Measurements from ENCODE around the gene ZCCHC14.
A peak's percentile ranks its signal among the peaks of the same experiment; 100 is the strongest.

The ZCCHC14 gene

DNA sequence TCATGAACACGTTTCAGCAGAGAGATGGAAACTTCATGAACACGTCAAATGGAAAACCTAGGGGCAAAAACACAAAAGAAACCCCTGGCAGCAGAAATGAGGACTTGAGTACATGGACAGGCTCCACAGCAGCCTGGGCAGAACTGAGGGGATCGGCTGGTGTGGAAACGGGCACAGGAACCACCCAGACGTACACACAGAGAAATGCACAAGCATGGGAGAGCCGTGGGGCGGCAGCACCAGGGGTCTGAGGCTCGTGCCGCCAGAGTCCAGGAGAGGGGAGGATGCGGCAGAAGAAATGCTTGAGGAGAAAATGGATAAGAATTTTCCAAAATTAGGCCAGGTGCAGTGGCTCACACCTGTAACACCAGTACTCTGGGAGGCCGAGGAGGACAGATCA lies 70.7 kb downstream of the ZCCHC14 start:
- no peak for DNase-seq

- DNase-seq: no peak
Observed at GRCh38 chr16:87421003-87421912, 71.6 kb downstream of the ZCCHC14 start.

DNA sequence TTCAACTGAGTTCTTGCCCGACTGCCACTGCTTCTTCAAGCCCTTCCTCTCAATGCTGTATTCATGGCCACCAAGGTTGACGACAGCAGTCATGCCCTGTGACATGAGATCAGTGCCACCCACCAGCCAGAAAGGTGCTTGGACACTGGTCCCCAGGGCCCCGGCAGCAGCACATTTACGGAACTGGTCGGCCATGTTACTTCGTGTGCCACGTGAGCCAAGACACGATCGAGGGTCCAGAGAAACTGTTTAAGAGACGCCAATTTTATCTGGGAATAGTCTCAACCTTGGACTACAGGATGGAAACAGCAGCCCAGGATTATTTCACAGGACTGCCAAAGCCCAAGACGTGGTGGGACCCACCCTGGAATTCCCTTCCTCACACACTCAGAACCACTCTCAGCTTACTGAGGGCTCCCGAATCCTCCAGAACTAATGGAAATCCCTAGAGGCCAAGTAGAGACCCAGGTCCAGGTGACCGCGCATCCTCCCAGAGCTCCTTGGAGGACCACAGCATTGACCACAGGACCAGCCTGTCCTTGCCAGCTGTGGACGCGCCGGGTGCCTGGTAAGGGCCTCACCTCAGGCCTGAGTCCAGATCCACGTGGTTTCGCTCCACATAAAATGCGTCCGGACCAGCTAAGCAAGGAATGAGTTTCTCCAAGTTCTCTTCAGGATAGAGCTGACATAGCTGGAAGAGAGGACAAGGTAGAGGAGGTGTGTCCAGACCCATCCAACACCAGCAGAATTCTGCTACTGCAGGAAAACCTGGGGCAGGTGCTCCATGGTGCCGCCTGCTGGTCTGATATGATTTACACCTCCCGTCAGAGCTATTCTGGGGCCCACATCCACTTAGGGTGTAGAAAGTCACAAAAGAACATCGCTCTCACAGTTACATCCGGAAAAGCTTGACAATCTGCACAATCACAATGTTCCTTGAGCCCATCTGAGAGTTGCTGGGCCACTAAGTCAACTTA lies 72.5 kb downstream of the ZCCHC14 start:
- DNase-seq: no peak

DNA sequence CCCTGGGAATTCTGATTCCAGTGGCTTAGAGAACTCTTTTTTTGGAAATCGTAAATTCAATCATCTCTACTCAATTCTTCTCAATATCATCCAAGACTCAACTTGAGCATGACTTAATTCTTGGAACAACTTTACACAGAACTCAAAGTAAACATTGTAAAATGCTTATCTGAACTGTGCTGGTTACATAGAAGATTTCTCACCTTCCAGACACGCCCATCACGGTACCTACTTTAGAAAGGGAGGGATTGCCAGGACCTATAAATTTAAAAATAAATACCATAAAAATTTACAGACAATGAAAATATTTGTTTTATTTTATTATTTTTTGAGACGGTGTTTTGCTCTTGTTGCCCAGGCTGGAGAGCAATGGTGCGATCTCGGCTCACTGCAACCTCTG lies 74.2 kb downstream of the ZCCHC14 start:
- DNase-seq: no peak

DNA sequence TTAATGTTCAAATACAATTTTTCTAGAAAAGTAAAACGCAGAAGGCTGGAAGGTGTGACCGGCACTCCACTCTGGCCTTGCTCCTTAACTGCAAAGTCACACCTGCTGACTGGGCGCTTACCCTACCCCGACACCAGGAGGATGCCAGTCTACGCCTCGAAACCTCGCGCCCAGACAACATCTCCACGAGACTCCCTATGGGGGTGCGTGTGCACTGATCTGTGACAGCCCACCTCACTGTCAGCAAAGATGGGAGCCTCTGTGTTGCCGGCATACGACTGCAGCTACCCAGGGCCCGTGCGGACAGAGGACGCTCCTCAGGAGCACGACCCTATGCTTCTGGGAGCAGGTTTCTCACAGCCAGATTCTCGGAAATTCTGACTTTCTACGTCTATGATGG lies 74.6 kb downstream of the ZCCHC14 start:
- no peak for DNase-seq

- DNase-seq: no peak
Observed at GRCh38 chr16:87417528-87417910, 75.3 kb downstream of the ZCCHC14 start.

DNA sequence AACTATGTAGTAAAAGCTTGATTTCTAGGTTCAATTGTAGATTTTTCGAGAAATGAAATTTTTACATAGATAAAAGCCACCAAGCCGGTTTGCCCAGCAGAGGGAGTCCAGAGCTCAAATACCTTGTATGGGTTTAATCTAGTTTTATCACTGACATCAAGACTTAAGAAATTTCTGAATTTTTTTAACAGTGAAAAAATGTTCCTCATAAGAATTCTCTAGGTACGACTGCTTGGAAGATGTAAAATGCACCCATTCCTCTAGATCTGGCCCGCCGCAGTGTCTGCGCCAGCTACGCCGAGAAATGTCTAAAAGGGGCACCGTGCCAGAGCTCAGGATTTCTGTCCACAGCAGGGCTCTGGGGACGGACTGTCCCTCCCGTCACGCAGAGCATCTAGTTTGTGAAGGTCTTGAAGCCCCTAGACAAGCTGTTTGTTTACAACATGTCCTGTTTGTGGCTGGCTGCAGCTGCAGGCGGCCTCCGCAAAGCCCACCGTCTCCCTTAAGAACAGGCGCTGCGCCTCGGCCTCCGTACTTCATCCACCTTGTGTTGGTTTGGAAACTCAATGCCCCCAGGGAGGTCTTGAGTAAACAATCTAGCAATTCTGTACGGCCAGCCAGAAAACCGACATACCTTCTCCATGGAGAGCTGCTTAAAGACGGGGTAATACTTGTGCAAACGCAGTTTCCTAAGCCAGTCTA lies 75.8 kb downstream of the ZCCHC14 start:
- peak; percentile 48 for DNase-seq

DNA sequence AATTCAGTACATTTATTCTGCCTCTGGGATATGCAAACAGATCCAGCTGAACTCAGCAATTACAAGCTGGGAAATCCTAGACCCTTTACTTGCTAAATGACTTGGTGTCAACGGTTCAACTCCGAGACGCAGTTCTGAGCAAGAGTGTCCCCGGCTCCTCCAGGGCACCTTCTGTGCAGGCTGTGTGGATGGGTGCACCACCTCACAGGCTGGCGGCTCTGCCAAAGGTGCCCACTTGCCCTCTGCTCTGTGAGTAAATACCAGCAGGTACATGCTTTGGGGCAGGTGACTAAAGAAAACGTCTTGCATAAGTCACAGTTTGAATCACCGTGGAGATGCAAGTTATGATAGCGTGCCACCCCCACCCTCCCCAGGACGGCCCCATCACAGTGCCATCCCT lies 77.4 kb downstream of the ZCCHC14 start:
- no peak for DNase-seq

DNA sequence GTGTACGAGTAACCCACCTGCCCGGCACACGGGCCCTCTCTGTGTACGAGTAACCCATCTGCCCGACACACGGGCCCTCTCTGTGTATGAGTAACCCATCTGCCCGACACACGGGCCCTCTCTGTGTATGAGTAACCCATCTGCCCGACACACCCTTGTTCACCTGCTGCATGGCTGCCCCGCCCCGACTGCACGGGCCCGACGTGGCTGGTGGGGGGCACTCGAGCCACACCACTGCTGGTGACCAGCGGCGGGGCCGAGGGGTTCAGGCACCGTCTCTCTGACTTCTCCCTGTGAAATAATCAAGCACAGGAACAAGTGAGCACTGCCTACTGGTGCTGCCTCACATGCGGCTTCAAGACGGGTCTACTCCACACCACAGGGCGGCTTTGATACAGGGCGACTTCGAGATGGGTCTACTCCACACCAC lies 78.6 kb downstream of the ZCCHC14 start:
- DNase-seq: no peak

GRCh38 chr16:87412996-87413421 lies 79.8 kb downstream of the ZCCHC14 start:
- DNase-seq: no peak

DNA sequence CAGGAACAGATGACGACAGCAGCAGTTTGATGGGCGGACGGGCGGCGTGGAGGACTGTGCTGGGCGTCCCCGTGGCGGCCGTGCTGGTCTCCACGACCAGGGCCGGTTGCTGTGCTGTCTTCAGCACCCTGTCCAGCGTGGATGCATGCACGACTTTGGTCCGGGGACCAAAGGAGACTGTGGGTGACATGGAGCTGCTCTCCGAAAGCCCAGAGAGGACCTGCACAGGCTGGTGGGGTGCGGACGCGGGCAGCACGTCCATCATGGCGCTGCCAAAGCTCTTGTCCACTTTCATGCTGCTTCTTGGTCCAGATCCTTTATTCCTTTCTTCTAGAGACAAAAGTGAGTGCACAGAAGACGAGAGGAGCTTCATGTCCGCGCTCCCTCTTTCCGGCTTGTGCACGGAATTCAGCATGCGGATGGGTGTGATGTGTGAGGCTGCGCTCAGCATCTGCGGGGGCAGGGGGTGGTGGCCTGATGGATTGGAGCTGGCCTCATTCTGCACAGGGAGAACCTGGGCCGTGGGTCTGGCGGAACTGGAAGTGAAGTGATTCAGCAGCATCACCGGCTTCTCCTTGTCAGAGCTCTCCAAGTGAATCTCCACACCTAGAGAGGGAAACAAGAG lies 80.3 kb downstream of the ZCCHC14 start:
- no peak for DNase-seq

DNA sequence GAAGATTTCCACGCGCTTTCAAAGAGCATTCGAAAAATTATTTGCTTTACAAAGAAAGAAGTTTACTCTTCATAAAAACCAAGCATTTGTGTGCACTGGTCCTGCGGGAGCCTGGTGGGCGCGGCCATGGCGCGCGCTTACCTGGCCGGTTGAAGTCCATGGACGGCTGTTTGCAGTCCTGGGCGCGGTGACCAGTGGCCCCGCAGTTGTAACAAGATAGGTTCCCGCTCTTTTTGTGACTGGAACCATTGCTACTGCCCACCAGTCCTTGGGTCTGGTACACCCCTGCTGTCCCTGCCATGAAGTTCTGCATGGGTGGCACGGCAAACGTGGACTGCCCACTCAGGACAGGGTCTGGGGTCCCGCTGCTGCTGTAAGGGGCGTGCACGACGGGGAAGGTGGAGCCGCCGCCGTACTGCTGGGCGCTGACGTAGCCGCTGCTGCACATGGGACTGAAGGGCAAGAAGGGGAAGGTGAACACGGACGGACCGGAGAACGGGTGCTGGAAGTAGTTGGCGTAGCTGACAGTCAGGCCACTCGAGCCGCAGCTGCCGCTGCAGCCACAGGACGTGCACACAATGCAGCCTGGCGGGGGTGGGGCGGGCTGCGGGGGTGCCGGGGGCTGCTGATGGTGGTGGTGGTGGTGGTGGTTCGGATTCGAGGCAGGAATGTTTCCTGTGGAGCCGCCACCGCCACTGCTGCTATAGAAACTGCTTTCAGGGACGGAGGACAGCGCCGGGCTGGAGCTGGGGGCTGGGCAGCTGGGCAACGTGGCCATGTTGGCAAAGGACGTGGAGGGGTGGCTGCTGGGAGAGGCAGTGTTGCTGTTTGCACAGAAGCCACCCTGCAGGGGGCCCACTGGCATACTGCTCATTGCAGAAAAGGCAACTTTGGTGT lies 81.2 kb downstream of the ZCCHC14 start:
- DNase-seq: no peak

DNA sequence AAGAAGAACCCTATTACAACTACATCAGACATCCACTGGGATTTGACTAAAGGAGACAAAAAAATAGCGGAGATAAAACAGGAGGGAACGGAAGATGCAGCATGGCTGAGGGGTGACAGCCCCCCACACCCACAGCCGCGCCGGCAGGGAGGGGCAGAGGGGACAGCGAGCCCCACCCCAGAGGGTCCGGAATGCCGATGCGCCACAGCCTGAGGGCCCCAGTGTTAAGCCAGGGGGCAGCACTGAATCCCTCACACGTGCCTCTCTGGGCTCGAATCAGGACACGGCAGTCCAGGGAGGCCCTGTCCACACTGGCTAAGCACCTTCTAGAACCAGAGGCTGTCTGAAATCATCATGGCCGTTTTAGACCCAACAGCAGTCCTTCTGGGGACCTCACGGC lies 81.9 kb downstream of the ZCCHC14 start:
- DNase-seq: no peak

DNA sequence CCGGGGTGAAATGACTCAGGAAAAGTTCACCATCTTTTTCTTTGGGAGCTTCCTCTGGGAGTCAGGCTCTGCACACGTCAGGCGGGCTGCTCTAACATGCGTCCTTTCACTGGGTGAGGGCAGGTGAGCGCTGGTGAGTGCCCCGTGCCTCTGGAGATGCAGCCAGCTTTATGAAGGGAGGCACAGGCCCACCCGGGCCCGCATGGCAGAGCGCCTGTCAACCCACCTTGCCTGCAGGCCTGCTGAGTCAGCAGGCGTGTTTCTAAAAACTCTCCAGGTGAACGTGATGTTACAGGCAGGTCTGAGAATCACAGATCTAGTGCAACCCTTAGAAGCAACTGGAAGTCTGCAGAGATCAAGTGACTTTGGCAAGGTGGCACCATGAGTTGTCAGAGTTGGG lies 82.3 kb downstream of the ZCCHC14 start:
- DNase-seq: no peak

- DNase-seq: no peak
Observed at GRCh38 chr16:87409781-87410180, 83.0 kb downstream of the ZCCHC14 start.

DNA sequence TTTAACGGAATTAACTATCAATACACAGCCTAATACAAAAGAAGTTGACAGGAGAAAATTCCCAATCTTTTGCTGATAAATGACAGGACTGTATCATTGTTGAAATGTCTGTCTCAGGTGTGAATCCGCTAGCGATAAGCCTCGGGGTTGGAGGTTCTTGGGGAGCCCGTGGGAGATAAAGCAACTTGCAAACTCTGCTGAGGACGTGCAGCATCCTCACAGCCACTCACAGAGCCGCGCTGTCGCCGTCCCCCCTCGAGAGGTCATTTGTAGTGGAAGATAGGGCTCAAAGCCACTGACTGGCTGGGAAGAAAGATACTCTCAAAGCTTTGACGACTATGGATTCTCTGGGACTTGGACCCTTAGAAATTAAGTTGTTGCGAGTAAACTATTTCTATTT lies 83.7 kb downstream of the ZCCHC14 start:
- no peak for DNase-seq

- no peak for DNase-seq
Observed at GRCh38 chr16:87407511-87408112, 85.2 kb downstream of the ZCCHC14 start.

DNA sequence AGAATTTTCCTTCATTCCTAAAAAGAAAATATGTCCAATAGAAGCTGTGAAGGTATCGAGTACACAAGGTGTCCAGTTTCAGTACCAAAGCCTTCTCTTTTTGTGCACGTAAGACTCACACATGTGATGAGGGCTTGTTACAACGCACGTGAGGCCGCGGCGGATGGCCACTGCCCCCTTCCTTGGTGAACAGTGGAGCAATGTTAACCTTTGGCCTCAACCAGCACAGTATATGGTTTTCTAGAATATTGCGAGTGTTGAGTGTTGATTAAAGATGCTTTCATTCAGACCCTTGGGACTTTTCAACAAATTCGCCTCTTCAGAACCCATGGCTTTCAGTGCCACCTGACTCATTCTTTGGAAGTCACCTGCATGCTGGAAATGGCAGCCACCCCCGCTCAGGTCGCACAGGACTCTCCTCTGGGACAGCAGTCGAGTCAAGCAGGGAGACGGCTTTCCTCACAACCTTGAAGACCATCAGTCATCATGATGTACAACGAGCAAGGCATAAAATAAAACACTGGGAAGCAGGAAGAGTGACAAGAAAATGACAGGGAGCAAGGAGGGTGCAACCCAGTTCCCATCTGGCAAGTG lies 86.2 kb downstream of the ZCCHC14 start:
- no peak for DNase-seq

DNA sequence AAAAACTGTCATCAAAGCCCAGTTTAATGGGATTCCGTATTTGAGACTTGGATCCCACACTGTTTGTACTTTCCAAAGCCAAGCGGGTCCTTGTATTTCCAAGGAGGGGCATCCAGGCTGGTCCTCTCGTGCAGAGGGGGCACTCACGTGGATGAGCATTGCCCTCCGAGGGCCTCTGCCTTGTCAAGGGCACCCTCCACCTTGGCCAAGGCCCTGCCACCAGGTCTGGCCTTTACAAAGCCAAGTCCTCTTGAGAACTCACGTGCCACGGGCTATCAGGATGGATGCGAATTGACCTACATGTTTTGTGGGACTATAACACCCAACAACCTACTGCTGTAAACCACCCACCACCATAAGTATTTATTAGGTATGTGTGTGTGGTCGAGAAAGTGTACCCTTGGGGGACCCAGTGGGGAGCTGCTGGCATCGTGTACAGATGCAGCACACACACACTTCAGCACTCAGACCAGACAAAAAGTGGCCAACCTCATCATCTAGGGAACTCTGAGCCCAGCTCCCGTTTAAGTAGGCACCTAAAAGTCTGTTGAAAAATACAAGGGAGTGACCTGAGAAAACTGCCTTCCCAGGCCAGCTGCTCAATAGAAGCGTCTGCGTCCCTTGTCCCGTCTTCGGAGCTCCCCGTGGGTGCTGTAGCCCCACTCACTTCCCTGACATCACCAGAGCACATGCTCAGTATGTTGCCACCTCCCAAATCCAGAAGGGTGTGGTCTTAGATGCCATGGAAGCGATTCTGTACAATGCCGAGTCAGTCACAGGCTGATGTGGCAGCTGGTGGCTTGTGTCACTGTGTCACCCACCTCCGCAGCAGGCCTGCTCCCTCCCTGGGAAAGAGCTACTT lies 87.8 kb downstream of the ZCCHC14 start:
- DNase-seq: no peak
